Measurements from ENCODE around the gene CYSLTR2. TPM values are rescaled to one million over a fixed set of nuclear protein-coding genes. Genes with fewer than 3 reads are reported as not detected.

The CYSLTR2 gene
- total RNA-seq, 1 experiment from 2014 or later, result not detected

DNA sequence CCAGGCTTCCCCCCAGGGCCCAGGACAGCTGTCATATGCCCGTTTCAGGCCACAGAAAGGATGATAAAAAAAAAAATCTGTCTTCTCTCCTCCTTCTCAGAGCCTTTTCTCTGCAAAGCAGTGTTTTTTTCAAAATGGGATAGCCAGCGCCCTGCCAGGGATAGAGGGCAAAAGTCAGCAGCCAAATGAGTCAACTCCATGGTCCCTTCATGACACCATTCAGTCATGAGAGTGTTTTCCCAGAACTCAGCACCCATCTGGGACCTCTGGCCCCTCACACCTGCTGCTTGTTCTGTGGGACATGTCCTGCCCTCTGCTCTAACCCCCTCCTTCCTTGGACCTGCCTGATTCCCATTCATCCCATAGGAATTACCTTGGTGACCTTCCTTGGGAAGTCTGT lies 95.0 kb downstream of the CYSLTR2 start:
- no TSS peak for BruUV-seq (replicated peaks)
- Histone ChIP-seq H3K4me1 (ENCODE audit: control insufficient read depth, insufficient read depth, low read length) (no peaks in the 10 kb centered on the region; the same call in 1 of the 2 replicates), H3K36me3 (ENCODE audit: control insufficient read depth, insufficient read depth, low read length) (no peaks in the 10 kb centered on the region), H3K27me3 (ENCODE audit: control insufficient read depth, insufficient read depth, low read length) (no peaks in the 10 kb centered on the region), H3K9me3 (ENCODE audit: control insufficient read depth, insufficient read depth, low read depth, low read length) (no peaks in the 10 kb centered on the region), H3K4me3 (ENCODE audit: low read depth in 2 of 2, low read length in 2 of 2) (no peak overlapping the region), H3K27ac (ENCODE audit: low read length) (no peak overlapping the region)
- TF ChIP-seq, protein P1, sequence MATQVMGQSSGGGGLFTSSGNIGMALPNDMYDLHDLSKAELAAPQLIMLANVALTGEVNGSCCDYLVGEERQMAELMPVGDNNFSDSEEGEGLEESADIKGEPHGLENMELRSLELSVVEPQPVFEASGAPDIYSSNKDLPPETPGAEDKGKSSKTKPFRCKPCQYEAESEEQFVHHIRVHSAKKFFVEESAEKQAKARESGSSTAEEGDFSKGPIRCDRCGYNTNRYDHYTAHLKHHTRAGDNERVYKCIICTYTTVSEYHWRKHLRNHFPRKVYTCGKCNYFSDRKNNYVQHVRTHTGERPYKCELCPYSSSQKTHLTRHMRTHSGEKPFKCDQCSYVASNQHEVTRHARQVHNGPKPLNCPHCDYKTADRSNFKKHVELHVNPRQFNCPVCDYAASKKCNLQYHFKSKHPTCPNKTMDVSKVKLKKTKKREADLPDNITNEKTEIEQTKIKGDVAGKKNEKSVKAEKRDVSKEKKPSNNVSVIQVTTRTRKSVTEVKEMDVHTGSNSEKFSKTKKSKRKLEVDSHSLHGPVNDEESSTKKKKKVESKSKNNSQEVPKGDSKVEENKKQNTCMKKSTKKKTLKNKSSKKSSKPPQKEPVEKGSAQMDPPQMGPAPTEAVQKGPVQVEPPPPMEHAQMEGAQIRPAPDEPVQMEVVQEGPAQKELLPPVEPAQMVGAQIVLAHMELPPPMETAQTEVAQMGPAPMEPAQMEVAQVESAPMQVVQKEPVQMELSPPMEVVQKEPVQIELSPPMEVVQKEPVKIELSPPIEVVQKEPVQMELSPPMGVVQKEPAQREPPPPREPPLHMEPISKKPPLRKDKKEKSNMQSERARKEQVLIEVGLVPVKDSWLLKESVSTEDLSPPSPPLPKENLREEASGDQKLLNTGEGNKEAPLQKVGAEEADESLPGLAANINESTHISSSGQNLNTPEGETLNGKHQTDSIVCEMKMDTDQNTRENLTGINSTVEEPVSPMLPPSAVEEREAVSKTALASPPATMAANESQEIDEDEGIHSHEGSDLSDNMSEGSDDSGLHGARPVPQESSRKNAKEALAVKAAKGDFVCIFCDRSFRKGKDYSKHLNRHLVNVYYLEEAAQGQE (IDR thresholded peaks at IDR 0.05; ENCODE audit: insufficient read depth in 1 of 2, low read depth in 2 of 2, low read length in 1 of 2), result no peak
- no peak for TF ChIP-seq SIN3A (IDR thresholded peaks at IDR 0.05; ENCODE audit: borderline replicate concordance, insufficient read depth, low read depth, low read length)
- no peak for TF ChIP-seq TCF7L2 (IDR thresholded peaks at IDR 0.05; ENCODE audit: low read depth, low read length)
- TF ChIP-seq POLR2AphosphoS5 (IDR thresholded peaks at IDR 0.05; ENCODE audit: low read depth, low read length), result no peak
- TF ChIP-seq, protein P2, sequence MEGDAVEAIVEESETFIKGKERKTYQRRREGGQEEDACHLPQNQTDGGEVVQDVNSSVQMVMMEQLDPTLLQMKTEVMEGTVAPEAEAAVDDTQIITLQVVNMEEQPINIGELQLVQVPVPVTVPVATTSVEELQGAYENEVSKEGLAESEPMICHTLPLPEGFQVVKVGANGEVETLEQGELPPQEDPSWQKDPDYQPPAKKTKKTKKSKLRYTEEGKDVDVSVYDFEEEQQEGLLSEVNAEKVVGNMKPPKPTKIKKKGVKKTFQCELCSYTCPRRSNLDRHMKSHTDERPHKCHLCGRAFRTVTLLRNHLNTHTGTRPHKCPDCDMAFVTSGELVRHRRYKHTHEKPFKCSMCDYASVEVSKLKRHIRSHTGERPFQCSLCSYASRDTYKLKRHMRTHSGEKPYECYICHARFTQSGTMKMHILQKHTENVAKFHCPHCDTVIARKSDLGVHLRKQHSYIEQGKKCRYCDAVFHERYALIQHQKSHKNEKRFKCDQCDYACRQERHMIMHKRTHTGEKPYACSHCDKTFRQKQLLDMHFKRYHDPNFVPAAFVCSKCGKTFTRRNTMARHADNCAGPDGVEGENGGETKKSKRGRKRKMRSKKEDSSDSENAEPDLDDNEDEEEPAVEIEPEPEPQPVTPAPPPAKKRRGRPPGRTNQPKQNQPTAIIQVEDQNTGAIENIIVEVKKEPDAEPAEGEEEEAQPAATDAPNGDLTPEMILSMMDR (IDR thresholded peaks at IDR 0.05), result no peak
- DNase-seq (ENCODE audit: low read depth, low spot score) (no peak), ATAC-seq (no peak)
- CTCF ChIA-PET, result no interaction called here
- in situ Hi-C loops (cut with HindIII; ENCODE audit: low pct_unique_long_range_greater_than_20kb, low sequenced_read_pairs), result no loop called here
- intact Hi-C loops (cut with micrococcal nuclease; ENCODE audit: unreplicated experiment), result no loop called here
- POLR2A ChIA-PET, result no interaction called here

GRCh38 chr13:48749144-48749543 lies 95.4 kb downstream of the CYSLTR2 start:
- Histone ChIP-seq H3K27ac (ENCODE audit: low read length) (no peak overlapping the region), H3K9me3 (ENCODE audit: control insufficient read depth, insufficient read depth, low read depth, low read length) (no peaks in the 10 kb centered on the region), H3K4me3 (ENCODE audit: low read depth in 2 of 2, low read length in 2 of 2) (no peak overlapping the region), H3K4me1 (ENCODE audit: control insufficient read depth, insufficient read depth, low read length) (no peaks in the 10 kb centered on the region; the same call in 1 of the 2 replicates), H3K27me3 (ENCODE audit: control insufficient read depth, insufficient read depth, low read length) (no peaks in the 10 kb centered on the region), H3K36me3 (ENCODE audit: control insufficient read depth, insufficient read depth, low read length) (no peaks in the 10 kb centered on the region)
- DNase-seq (ENCODE audit: low read depth, low spot score) (no peak), ATAC-seq (no peak)
- intact Hi-C loops (cut with micrococcal nuclease; ENCODE audit: unreplicated experiment) (no loop called here), in situ Hi-C loops (cut with HindIII; ENCODE audit: low pct_unique_long_range_greater_than_20kb, low sequenced_read_pairs) (no loop called here)
- BruUV-seq (replicated peaks), result no TSS peak
- ChIA-PET POLR2A (interaction anchor here (0.6 kb wide), 1 partner anchor 446 kb away, joined by 9 read pairs; no protein-coding TSS in a partner anchor), CTCF (no interaction called here)
- TF ChIP-seq, protein P2 (IDR thresholded peaks at IDR 0.05), result no peak
- no peak for TF ChIP-seq TCF7L2 (IDR thresholded peaks at IDR 0.05; ENCODE audit: low read depth, low read length)
- no peak for TF ChIP-seq SIN3A (IDR thresholded peaks at IDR 0.05; ENCODE audit: borderline replicate concordance, insufficient read depth, low read depth, low read length)
